Endothelial cell of umbilical vein (primary cell): Measurements from ENCODE around the gene MAP3K12. TPM values are rescaled to one million over a fixed set of nuclear protein-coding genes. Genes with fewer than 3 reads are reported as not detected.

ENCODE experiments used
- BruUV-seq: library from RNA; stranded (reverse); fragments of 400-500 nt; replicated peaks from 2 replicates; lab custom pipeline; 2021; lab: Mats Ljungman, UMichigan
- CTCF ChIA-PET: fragments of 300-600, 350-600 bp; sonication (Branson Sonifier 250); formaldehyde crosslinking; loops from one replicate; lab custom pipeline; 2021; ENCODE audit warnings: antibody characterized with exemption, inconsistent platforms; lab: Charles Lee
- POLR2A ChIA-PET: fragments of 300-600, 350-600 bp; sonication (Branson Sonifier 250); formaldehyde crosslinking; loops from one replicate; lab custom pipeline; 2021; ENCODE audit warnings: antibody characterized with exemption, inconsistent platforms; lab: Charles Lee
- DNase-seq: peaks from one replicate; pipeline ENCODE4 v3.0.0-alpha.2; 2011; ENCODE audit warnings: low read depth, low spot score
- FAIRE-seq: peaks from 2 replicates; lab custom pipeline; 2011; peaks lifted over from hg19 to GRCh38; lab: Jason Lieb, UNC
- H2AFZ ChIP-seq: 2 replicates; pipeline ENCODE4 v1.6.0; 2012; ENCODE audit warnings: low read depth, low read length, control low read depth, inconsistent platforms
- H3K27ac ChIP-seq: 2 replicates; pipeline ENCODE4 v1.5.1; 2011; ENCODE audit warnings: low read depth, mild to moderate bottlenecking, control low read depth, low read length, moderate library complexity; ENCODE audit not compliant: insufficient read depth
- H3K27me3 ChIP-seq, 2 experiments: 2 replicates each; pipeline versions ENCODE4 v1.6.0 to v1.6.1; 2011; ENCODE audit warnings: low read length in 2 of 2, mixed read lengths in 1 of 2; ENCODE audit not compliant: control insufficient read depth in 2 of 2, insufficient read depth in 2 of 2
- H3K36me3 ChIP-seq, 2 experiments: 2 replicates in 1 of 2; 3 replicates in 1 of 2; pipeline ENCODE4 v1.5.1; 2011; ENCODE audit warnings: low read length in 2 of 2, mild to moderate bottlenecking in 1 of 2, moderate library complexity in 1 of 2; ENCODE audit not compliant: control insufficient read depth in 2 of 2, insufficient read depth in 2 of 2; ENCODE audit errors: extremely low read depth in 1 of 2
- H3K4me1 ChIP-seq: 3 replicates; pipeline ENCODE4 v1.5.1; 2011; ENCODE audit warnings: mild to moderate bottlenecking, low read length; ENCODE audit not compliant: control insufficient read depth, insufficient read depth; ENCODE audit errors: extremely low read depth
- H3K4me2 ChIP-seq: 2 replicates; pipeline ENCODE4 v1.6.1; 2011; ENCODE audit warnings: low read length, control low read depth, mixed read lengths; ENCODE audit not compliant: insufficient read depth
- H3K4me3 ChIP-seq, 3 experiments: fragments of 200-600 bp in 1 of 3; sonication (generic), shearing (Covaris generic) in 1 of 3; replicated peaks in 1 of 3; 2 replicates each; pipeline ENCODE4 v1.5.1; 2011 to 2016; ENCODE audit warnings: control low read depth in 3 of 3, low read length in 3 of 3, mild to moderate bottlenecking in 2 of 3, inconsistent platforms in 1 of 3, low read depth in 1 of 3, moderate library complexity in 1 of 3; ENCODE audit not compliant: insufficient read depth in 1 of 3
- H3K79me2 ChIP-seq: 2 replicates; pipeline ENCODE4 v1.6.0; 2012; ENCODE audit warnings: low read length, inconsistent platforms; ENCODE audit not compliant: control insufficient read depth, insufficient read depth
- H3K9ac ChIP-seq: replicated peaks from 2 replicates; pipeline ENCODE3; 2011; ENCODE audit warnings: low read length, control low read depth; ENCODE audit not compliant: insufficient read depth; ENCODE audit errors: extremely low read depth
- H3K9me1 ChIP-seq: replicated peaks from 3 replicates; pipeline ENCODE4 v1.6.0; 2011; ENCODE audit warnings: mild to moderate bottlenecking, low read length; ENCODE audit not compliant: control insufficient read depth, insufficient read depth; ENCODE audit errors: extremely low read depth
- H3K9me3 ChIP-seq: replicated peaks from 2 replicates; pipeline ENCODE4 v1.5.1; 2012; ENCODE audit warnings: low read length, inconsistent platforms; ENCODE audit not compliant: control insufficient read depth, insufficient read depth
- H4K20me1 ChIP-seq: replicated peaks from 2 replicates; pipeline ENCODE3; 2011; ENCODE audit warnings: mild to moderate bottlenecking, low read length; ENCODE audit not compliant: control insufficient read depth, insufficient read depth; ENCODE audit errors: extremely low read depth
- CTCF ChIP-seq, 2 donors: IDR thresholded peaks; 1 replicate in 1 of 2; 2 replicates in 1 of 2; pipeline ENCODE4 v1.5.1; 2011; ENCODE audit warnings: low read length in 2 of 2, mild to moderate bottlenecking in 2 of 2, moderate library complexity in 2 of 2, control low read depth in 1 of 2, inconsistent platforms in 1 of 2, low read depth in 1 of 2; ENCODE audit not compliant: insufficient read depth in 1 of 2; ENCODE audit errors: extremely low read depth in 1 of 2
- EZH2 ChIP-seq: IDR thresholded peaks from 2 replicates; pipeline ENCODE4 v1.6.1; 2012; ENCODE audit warnings: borderline replicate concordance, low read depth, mild to moderate bottlenecking, moderate library complexity, low read length, inconsistent platforms; ENCODE audit not compliant: severe bottlenecking
- FOS ChIP-seq: IDR thresholded peaks from 2 replicates; pipeline ENCODE4 v1.6.1; 2011; ENCODE audit warnings: mild to moderate bottlenecking, low read length, moderate library complexity, borderline replicate concordance; ENCODE audit not compliant: insufficient read depth
- GATA2 ChIP-seq: IDR thresholded peaks from 2 replicates; pipeline ENCODE4 v1.7.0; 2011; ENCODE audit warnings: low read depth, mild to moderate bottlenecking, moderate library complexity, mixed read lengths, low read length; ENCODE audit not compliant: insufficient read length, insufficient read depth
- JUN ChIP-seq: IDR thresholded peaks from 2 replicates; pipeline ENCODE4 v1.6.1; 2011; ENCODE audit warnings: borderline replicate concordance, low read depth; ENCODE audit not compliant: insufficient read length, insufficient read depth
- MYC ChIP-seq: IDR thresholded peaks from one replicate; pipeline ENCODE4 v1.6.1; 2011; ENCODE audit warnings: mild to moderate bottlenecking, low read depth, low read length
- POLR2A ChIP-seq: IDR thresholded peaks from 2 replicates; pipeline ENCODE4 v1.6.1; 2012; ENCODE audit warnings: low read depth, mild to moderate bottlenecking, control low read depth, low read length
- POLR2AphosphoS5 ChIP-seq: IDR thresholded peaks from 2 replicates; pipeline ENCODE4 v1.6.1; 2012; ENCODE audit warnings: low read depth, mild to moderate bottlenecking, control low read depth, low read length, moderate library complexity; ENCODE audit not compliant: insufficient read depth
- dilution Hi-C: fragments of 300-500 bp; cut with MboI; formaldehyde crosslinking; loops from one replicate; pipeline ENCODE4 v1.15.0; 2019; ENCODE audit warnings: low sequenced_read_pairs; ENCODE audit not compliant: extremely low pct_ligation_motif_present
- intact Hi-C: fragments of 100-400 bp; cut with micrococcal nuclease; formaldehyde crosslinking; loops from one replicate; pipeline ENCODE4 v1.10.0; 2022
- polyA plus RNA-seq, 4 experiments: library from polyadenylated mRNA; depleted of rRNA in 3 of 4; stranded (reverse) in 3 of 4; unstranded in 1 of 4; fragments of >200 nt; gene quantifications; 2 replicates each; pipeline versions ENCODE4 v1.2.1 to v1.2.3, GENCODE V29; 2011 to 2012; ENCODE audit warnings: missing spikeins in 1 of 4
- total RNA-seq: library from RNA; stranded (reverse); gene quantifications from 2 replicates; pipeline ENCODE4 v1.2.3, GENCODE V29; 2021
- TF ChIP-seq, protein P1 (sequence below): IDR thresholded peaks from 2 replicates; pipeline ENCODE4 v1.6.1; 2011; ENCODE audit not compliant: insufficient read depth, insufficient read length

MAP3K12 gene
- total and polyA plus RNA-seq, 2 donors (not counting 3 experiments of a cell fraction or from before 2014, with no cell fraction given): 29.3 to 66.2 TPM

DNA sequence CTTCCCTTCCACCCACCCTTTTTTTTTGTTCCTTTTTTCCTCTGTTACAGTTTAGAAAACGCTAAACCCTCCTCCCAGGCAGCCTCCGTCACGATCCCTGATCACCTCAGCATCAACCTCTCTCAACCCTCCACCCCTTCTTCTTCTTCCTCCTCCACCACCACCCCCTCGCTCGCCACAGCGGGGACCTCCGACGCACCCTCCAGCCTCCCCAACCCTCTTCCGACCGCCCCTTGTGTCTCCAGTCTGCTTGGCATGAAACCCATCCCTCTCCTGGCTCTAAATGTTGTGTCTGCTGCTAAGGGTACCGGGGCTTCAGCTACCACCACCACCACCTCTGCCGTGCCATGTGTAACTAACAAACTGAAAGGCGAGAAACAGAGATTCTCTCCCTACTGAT, 24.4 kb downstream of the MAP3K12 start:
- H3K9me3 ChIP-seq: no peaks in the 10 kb centered on the region
- H3K4me1 ChIP-seq: no peaks in the 10 kb centered on the region
- DNase-seq (no peak), FAIRE-seq (no peak)
- dilution Hi-C loops: no loop called here
- H3K4me3 ChIP-seq: no peak overlapping the region
- intact Hi-C loops: no loop called here
- no peak for TF ChIP-seq FOS
- TF ChIP-seq EZH2: no peak
- H4K20me1 ChIP-seq: peaks cover 14% of the 10 kb centered on the region
- H2AFZ ChIP-seq: no peak overlapping the region
- H3K9me1 ChIP-seq: no peaks in the 10 kb centered on the region
- no peak overlapping the region for H3K4me2 ChIP-seq
- no TSS peak for BruUV-seq
- peaks cover 63% of the 10 kb centered on the region for H3K79me2 ChIP-seq
- CTCF ChIA-PET: interaction anchor here (3.3 to 5.6 kb wide), 2 partner anchors 34 to 122 kb away, joined by 19 to 48 read pairs; partner anchors contain the start of gene NPFF
- no peak overlapping the region for H3K27ac ChIP-seq
- no peak overlapping the region for H3K9ac ChIP-seq
- POLR2A ChIA-PET: interaction anchor here (1.8 kb wide), 1 partner anchor 26 kb away, joined by 5 read pairs; the partner anchor contains the start of gene TARBP2
- H3K36me3 ChIP-seq: peaks cover 63 to 70% of the 10 kb centered on the region in 2 experiments
- H3K27me3 ChIP-seq: no peaks in the 10 kb centered on the region

DNA sequence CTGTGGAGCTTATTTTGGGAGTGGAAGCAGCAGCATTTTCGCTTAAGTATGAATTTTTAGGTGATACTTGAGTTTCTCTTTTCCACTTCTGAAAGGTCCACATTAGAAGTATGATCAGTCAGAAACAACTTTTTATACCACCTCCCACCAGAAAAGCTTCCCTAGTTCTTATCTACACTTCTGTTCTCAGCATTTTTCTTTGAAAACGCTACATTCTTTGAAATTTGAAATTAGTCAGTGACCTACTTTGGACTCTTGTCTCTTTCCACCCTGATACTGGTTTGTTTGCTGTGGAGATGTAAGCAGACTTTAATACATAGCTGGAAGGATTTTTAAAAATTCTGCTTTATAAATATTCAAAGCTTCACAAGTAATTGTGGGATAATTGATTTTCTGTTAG, 25.2 kb downstream of the MAP3K12 start:
- dilution Hi-C loops: no loop called here
- no peak overlapping the region for H3K9ac ChIP-seq
- POLR2A ChIA-PET: interaction anchor here (1.8 kb wide), 1 partner anchor 27 kb away, joined by 5 read pairs; the partner anchor contains the start of gene TARBP2
- no peaks in the 10 kb centered on the region for H3K9me3 ChIP-seq
- H3K36me3 ChIP-seq: peaks cover 65 to 68% of the 10 kb centered on the region in 2 experiments
- no peaks in the 10 kb centered on the region for H3K9me1 ChIP-seq
- no peaks in the 10 kb centered on the region for H3K27me3 ChIP-seq
- BruUV-seq: no TSS peak
- no peak for FAIRE-seq
- DNase-seq: no peak
- no peak overlapping the region for H3K4me2 ChIP-seq
- H3K4me3 ChIP-seq: no peak overlapping the region
- TF ChIP-seq EZH2 (no peak), GATA2 (no peak), POLR2A (no peak), POLR2AphosphoS5 (no peak), CTCF (IDR thresholded peaks at IDR 0.05; ENCODE audit: extremely low read depth in 1 of 2, insufficient read depth in 1 of 2, low read depth in 1 of 2, low read length in 2 of 2) (no peak), JUN (no peak), FOS (no peak), MYC (no peak)
- TF ChIP-seq, protein P1, sequence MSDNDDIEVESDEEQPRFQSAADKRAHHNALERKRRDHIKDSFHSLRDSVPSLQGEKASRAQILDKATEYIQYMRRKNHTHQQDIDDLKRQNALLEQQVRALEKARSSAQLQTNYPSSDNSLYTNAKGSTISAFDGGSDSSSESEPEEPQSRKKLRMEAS: no peak
- intact Hi-C loops: no loop called here
- H3K79me2 ChIP-seq: peaks cover 65% of the 10 kb centered on the region
- CTCF ChIA-PET: interaction anchor here (1.2 to 3.3 kb wide), 4 partner anchors 8 to 122 kb away, joined by 3 to 19 read pairs (median 13); partner anchors contain the start of gene NPFF
- no peaks in the 10 kb centered on the region for H3K4me1 ChIP-seq
- H4K20me1 ChIP-seq: peaks cover 14% of the 10 kb centered on the region
- no peak overlapping the region for H3K27ac ChIP-seq
- no peak overlapping the region for H2AFZ ChIP-seq
